Lower leg skin (tissue), 3 donors: Measurements from ENCODE around the gene TMEM87B.
"Not testable (repeated sequence)": the region's sequence is repeated elsewhere in the genome, so short reads cannot be mapped to it uniquely, and the experiment has no call there.

Experiments used
- POLR2A ChIP-seq, 2 donors: fragments of 450-650 bp; IDR thresholded peaks; one replicate each; pipeline ENCODE4 v1.6.1; 2016 to 2017; ENCODE audit warnings: antibody characterized with exemption in 2 of 2, mild to moderate bottlenecking in 1 of 2, moderate library complexity in 1 of 2
- TF ChIP-seq, protein P1 (sequence below), 3 donors: fragments of 450-650 bp; IDR thresholded peaks; one replicate each; pipeline ENCODE4 v1.5.1; 2016; ENCODE audit warnings: antibody characterized with exemption in 3 of 3, mild to moderate bottlenecking in 3 of 3, moderate library complexity in 2 of 3

DNA sequence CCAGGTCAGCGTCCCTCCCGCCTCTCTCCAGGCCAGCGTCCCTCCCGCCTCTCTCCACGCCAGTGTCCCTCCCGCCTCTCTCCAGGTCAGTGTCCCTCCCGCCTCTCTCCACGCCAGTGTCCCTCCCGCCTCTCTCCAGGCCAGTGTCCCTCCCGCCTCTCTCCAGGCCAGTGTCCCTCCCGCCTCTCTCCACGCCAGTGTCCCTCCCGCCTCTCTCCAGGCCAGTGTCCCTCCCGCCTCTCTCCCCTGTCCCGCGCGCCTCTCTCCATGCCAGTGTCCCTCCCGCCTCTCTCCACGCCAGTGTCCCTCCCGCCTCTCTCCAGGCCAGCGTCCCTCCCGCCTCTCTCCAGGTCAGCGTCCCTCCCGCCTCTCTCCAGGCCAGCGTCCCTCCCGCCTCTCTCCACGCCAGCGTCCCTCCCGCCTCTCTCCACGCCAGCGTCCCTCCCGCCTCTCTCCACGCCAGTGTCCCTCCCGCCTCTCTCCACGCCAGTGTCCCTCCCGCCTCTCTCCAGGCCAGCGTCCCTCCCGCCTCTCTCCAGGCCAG lies 84.7 kb downstream of the TMEM87B start:
- TF ChIP-seq, protein P1, sequence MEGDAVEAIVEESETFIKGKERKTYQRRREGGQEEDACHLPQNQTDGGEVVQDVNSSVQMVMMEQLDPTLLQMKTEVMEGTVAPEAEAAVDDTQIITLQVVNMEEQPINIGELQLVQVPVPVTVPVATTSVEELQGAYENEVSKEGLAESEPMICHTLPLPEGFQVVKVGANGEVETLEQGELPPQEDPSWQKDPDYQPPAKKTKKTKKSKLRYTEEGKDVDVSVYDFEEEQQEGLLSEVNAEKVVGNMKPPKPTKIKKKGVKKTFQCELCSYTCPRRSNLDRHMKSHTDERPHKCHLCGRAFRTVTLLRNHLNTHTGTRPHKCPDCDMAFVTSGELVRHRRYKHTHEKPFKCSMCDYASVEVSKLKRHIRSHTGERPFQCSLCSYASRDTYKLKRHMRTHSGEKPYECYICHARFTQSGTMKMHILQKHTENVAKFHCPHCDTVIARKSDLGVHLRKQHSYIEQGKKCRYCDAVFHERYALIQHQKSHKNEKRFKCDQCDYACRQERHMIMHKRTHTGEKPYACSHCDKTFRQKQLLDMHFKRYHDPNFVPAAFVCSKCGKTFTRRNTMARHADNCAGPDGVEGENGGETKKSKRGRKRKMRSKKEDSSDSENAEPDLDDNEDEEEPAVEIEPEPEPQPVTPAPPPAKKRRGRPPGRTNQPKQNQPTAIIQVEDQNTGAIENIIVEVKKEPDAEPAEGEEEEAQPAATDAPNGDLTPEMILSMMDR (IDR thresholded peaks at IDR 0.05): not testable (repeated sequence)
- not testable (repeated sequence) for TF ChIP-seq POLR2A (IDR thresholded peaks at IDR 0.05)
